ENCODE results near the gene GALNT1.
"Not testable (repeated sequence)": the region's sequence is repeated elsewhere in the genome, so short reads cannot be mapped to it uniquely, and the experiment has no call there.

The GALNT1 gene

GRCh38 chr18:35581546-35581897, at the start of gene GALNT1:
GALNT1 (plus strand) TSS chr18:35581740; CDS start chr18:35654663, 72,923 bp downstream.
- no peak for DNase-seq (ENCODE audit: low read depth in 2 of 2, low spot score in 1 of 2)

GRCh38 chr18:35533916-35534405, 47.6 kb upstream of the GALNT1 start:
- no peak for DNase-seq (ENCODE audit: low read depth in 2 of 2, low spot score in 1 of 2)

GRCh38 chr18:35535297-35535696, 46.2 kb upstream of the GALNT1 start:
- DNase-seq (ENCODE audit: low read depth in 2 of 2, low spot score in 1 of 2), result no peak

- DNase-seq (ENCODE audit: low read depth in 2 of 2, low spot score in 1 of 2), result no peak
Measured at GRCh38 chr18:35542356-35542755, 39.2 kb upstream of the GALNT1 start.

- DNase-seq (ENCODE audit: low read depth in 2 of 2, low spot score in 1 of 2), result no peak
Measured at GRCh38 chr18:35547008-35547605, 34.4 kb upstream of the GALNT1 start.

GRCh38 chr18:35549564-35549963, 32.0 kb upstream of the GALNT1 start:
- no peak for DNase-seq (ENCODE audit: low read depth in 2 of 2, low spot score in 1 of 2)

- no peak for DNase-seq (ENCODE audit: low read depth in 2 of 2, low spot score in 1 of 2)
Measured at GRCh38 chr18:35553300-35553699, 28.2 kb upstream of the GALNT1 start.

GRCh38 chr18:35555538-35555937, 26.0 kb upstream of the GALNT1 start:
- not testable (repeated sequence) for DNase-seq (ENCODE audit: low read depth in 2 of 2, low spot score in 1 of 2)

- DNase-seq (ENCODE audit: low read depth in 2 of 2, low spot score in 1 of 2), result no peak
Measured at GRCh38 chr18:35559867-35560266, 21.7 kb upstream of the GALNT1 start.

- DNase-seq (ENCODE audit: low read depth in 2 of 2, low spot score in 1 of 2), result no peak
Measured at GRCh38 chr18:35564795-35565453, 16.6 kb upstream of the GALNT1 start.

- no peak for DNase-seq (ENCODE audit: low read depth in 2 of 2, low spot score in 1 of 2)
Measured at GRCh38 chr18:35566019-35566418, 15.5 kb upstream of the GALNT1 start.

GRCh38 chr18:35570182-35570581, 11.4 kb upstream of the GALNT1 start:
- no peak for DNase-seq (ENCODE audit: low read depth in 2 of 2, low spot score in 1 of 2)

- DNase-seq (ENCODE audit: low read depth in 2 of 2, low spot score in 1 of 2), result no peak
Measured at GRCh38 chr18:35571138-35571537, 10.4 kb upstream of the GALNT1 start.

GRCh38 chr18:35572644-35573043, 8.9 kb upstream of the GALNT1 start:
- DNase-seq (ENCODE audit: low read depth in 2 of 2, low spot score in 1 of 2), result no peak

- no peak for DNase-seq (ENCODE audit: low read depth in 2 of 2, low spot score in 1 of 2)
Measured at GRCh38 chr18:35573531-35573930, 8.0 kb upstream of the GALNT1 start.

- DNase-seq (ENCODE audit: low read depth in 2 of 2, low spot score in 1 of 2), result not testable (repeated sequence)
Measured at GRCh38 chr18:35576240-35576845, 5.2 kb upstream of the GALNT1 start.

- DNase-seq (ENCODE audit: low read depth in 2 of 2, low spot score in 1 of 2), result no peak
Measured at GRCh38 chr18:35577045-35577848, 4.3 kb upstream of the GALNT1 start.

GRCh38 chr18:35578481-35578880, 3.1 kb upstream of the GALNT1 start:
- DNase-seq (ENCODE audit: low read depth in 2 of 2, low spot score in 1 of 2), result no peak

GRCh38 chr18:35578936-35579335, 2.6 kb upstream of the GALNT1 start:
- no peak for DNase-seq (ENCODE audit: low read depth in 2 of 2, low spot score in 1 of 2)

GRCh38 chr18:35580701-35581539, 620 bp upstream of the GALNT1 start:
- DNase-seq (ENCODE audit: low read depth in 2 of 2, low spot score in 1 of 2), result peak; percentile 14 to 21
